Mesenchymal stem cell (in vitro differentiated cells and primary cell): ENCODE data around the gene SPTBN1.

Experiments used
- DNase-seq: peaks from one replicate; pipeline ENCODE4 v3.0.0-alpha.2; 2013
- H2AFZ ChIP-seq: one replicate; pipeline ENCODE4 v1.6.1; 2013; ENCODE audit warnings: low read depth, mild to moderate bottlenecking, control low read depth, inconsistent platforms, low read length, moderate library complexity
- H2AK5ac ChIP-seq: 2 replicates; pipeline ENCODE4 v1.6.1; 2013; ENCODE audit warnings: low read length, moderate library complexity, mild to moderate bottlenecking, inconsistent platforms; ENCODE audit not compliant: severe bottlenecking
- H2BK120ac ChIP-seq: one replicate; pipeline ENCODE4 v1.6.1; 2013; ENCODE audit warnings: low read depth, mild to moderate bottlenecking, inconsistent platforms, low read length, moderate library complexity
- H2BK12ac ChIP-seq, 2 experiments: one replicate each; pipeline ENCODE4 v1.6.1; 2013; ENCODE audit warnings: inconsistent platforms in 2 of 2, low read length in 2 of 2, mild to moderate bottlenecking in 2 of 2, moderate library complexity in 2 of 2, control low read depth in 1 of 2
- H2BK15ac ChIP-seq: one replicate; pipeline ENCODE4 v1.6.1; 2013; ENCODE audit warnings: mild to moderate bottlenecking, low read depth, inconsistent platforms; ENCODE audit not compliant: poor library complexity, severe bottlenecking
- H2BK5ac ChIP-seq: 2 replicates; pipeline ENCODE4 v1.6.1; 2013; ENCODE audit warnings: low read depth, mild to moderate bottlenecking, low read length, control low read depth, inconsistent platforms; ENCODE audit not compliant: poor library complexity, severe bottlenecking
- H3K14ac ChIP-seq, 2 experiments: one replicate each; pipeline ENCODE4 v1.6.1; 2013; ENCODE audit warnings: inconsistent platforms in 2 of 2, low read length in 2 of 2, control low read depth in 1 of 2, mild to moderate bottlenecking in 1 of 2, moderate library complexity in 1 of 2
- H3K18ac ChIP-seq, 2 experiments: one replicate each; pipeline ENCODE4 v1.6.1; 2013; ENCODE audit warnings: inconsistent platforms in 2 of 2, low read length in 2 of 2, control low read depth in 1 of 2, low read depth in 1 of 2, mild to moderate bottlenecking in 1 of 2
- H3K23ac ChIP-seq, 2 experiments: one replicate each; pipeline ENCODE4 v1.6.1; 2013; ENCODE audit warnings: inconsistent platforms in 2 of 2, low read length in 2 of 2, mild to moderate bottlenecking in 2 of 2, moderate library complexity in 2 of 2, control low read depth in 1 of 2
- H3K27ac ChIP-seq: 2 replicates; pipeline ENCODE4 v1.5.1; 2013; ENCODE audit warnings: mild to moderate bottlenecking, moderate library complexity, low read length, control low read depth, inconsistent platforms; ENCODE audit not compliant: poor library complexity, severe bottlenecking
- H3K27me3 ChIP-seq, 2 experiments: 2 replicates each; pipeline versions ENCODE4 v1.6.1 to v1.7.0; 2013; ENCODE audit warnings: low read length in 2 of 2, mild to moderate bottlenecking in 2 of 2, moderate library complexity in 2 of 2, control low read depth in 1 of 2, inconsistent platforms in 1 of 2; ENCODE audit not compliant: control insufficient read depth in 1 of 2, insufficient read depth in 1 of 2
- H3K36me3 ChIP-seq, 2 experiments: 2 replicates each; pipeline versions ENCODE4 v1.6.1 to v1.7.0; 2013; ENCODE audit warnings: low read length in 2 of 2, control low read depth in 1 of 2, inconsistent platforms in 1 of 2, low read depth in 1 of 2, mild to moderate bottlenecking in 1 of 2; ENCODE audit not compliant: insufficient read depth in 2 of 2, control insufficient read depth in 1 of 2
- H3K4ac ChIP-seq, 2 experiments: one replicate each; pipeline ENCODE4 v1.6.1; 2013; ENCODE audit warnings: inconsistent platforms in 2 of 2, low read length in 2 of 2, mild to moderate bottlenecking in 2 of 2, moderate library complexity in 2 of 2, control low read depth in 1 of 2, low read depth in 1 of 2
- H3K4me1 ChIP-seq: 2 replicates; pipeline ENCODE4 v1.6.1; 2013; ENCODE audit warnings: low read depth, low read length, control low read depth; ENCODE audit not compliant: control insufficient read depth, insufficient read depth
- H3K4me2 ChIP-seq: 2 replicates; pipeline ENCODE4 v1.6.1; 2013; ENCODE audit warnings: low read length, mild to moderate bottlenecking, inconsistent platforms; ENCODE audit not compliant: poor library complexity, severe bottlenecking
- H3K4me3 ChIP-seq, 2 experiments: 2 replicates each; pipeline versions ENCODE4 v1.5.1 to v1.7.0; 2013; ENCODE audit warnings: low read length in 2 of 2, mild to moderate bottlenecking in 2 of 2, control low read depth in 1 of 2, low read depth in 1 of 2; ENCODE audit not compliant: insufficient read depth in 1 of 2
- H3K79me1 ChIP-seq: replicated peaks from 2 replicates; pipeline ENCODE4 v1.6.1; 2013; ENCODE audit warnings: mild to moderate bottlenecking, control low read depth, low read length, inconsistent platforms; ENCODE audit not compliant: poor library complexity, severe bottlenecking
- H3K9ac ChIP-seq: 2 replicates; pipeline ENCODE4 v1.7.0; 2013; ENCODE audit warnings: mild to moderate bottlenecking, low read length, moderate library complexity
- H3K9me3 ChIP-seq: 2 replicates; pipeline ENCODE4 v1.7.0; 2013; ENCODE audit warnings: mild to moderate bottlenecking, low read length; ENCODE audit not compliant: control insufficient read depth
- H4K8ac ChIP-seq: one replicate; pipeline ENCODE4 v1.6.1; 2013; ENCODE audit warnings: inconsistent platforms, mild to moderate bottlenecking, low read length, moderate library complexity
- H4K91ac ChIP-seq: one replicate; pipeline ENCODE4 v1.6.1; 2013; ENCODE audit warnings: mild to moderate bottlenecking, low read length, inconsistent platforms
- WGBS: methylation state at CpG from one replicate; pipeline ENCODE4 v1.1.7; 2013; ENCODE audit warnings: mixed read lengths; 5-methylcytosine and 5-hydroxymethylcytosine counted together

SPTBN1 gene

GRCh38 chr2:54469484-54470053, 13.4 kb downstream of the SPTBN1 start:
- DNase-seq = no peak
- H3K4ac ChIP-seq = no peak overlapping the region
- H3K4me2 ChIP-seq = no peak overlapping the region
- peaks cover 11% of the 10 kb centered on the region for H3K4me1 ChIP-seq
- H2BK120ac ChIP-seq = no peak overlapping the region
- H3K36me3 ChIP-seq = no peaks in the 10 kb centered on the region
- no peak overlapping the region for H2AFZ ChIP-seq
- no peak overlapping the region for H4K8ac ChIP-seq
- WGBS = 20% methylated on average over 3 of the region's 3 CpGs
- no peak overlapping the region for H3K14ac ChIP-seq
- peak overlapping the region; percentile 55 for H3K27ac ChIP-seq
- H2BK15ac ChIP-seq = no peak overlapping the region
- H3K79me1 ChIP-seq = no peaks in the 10 kb centered on the region
- H3K27me3 ChIP-seq = no peaks in the 10 kb centered on the region
- H4K91ac ChIP-seq = no peak overlapping the region
- H2BK5ac ChIP-seq = no peak overlapping the region
- H3K9me3 ChIP-seq = no peaks in the 10 kb centered on the region
- peak overlapping the region; percentile 14 to 29 for H3K18ac ChIP-seq
- peak overlapping the region; percentile 14 for H2AK5ac ChIP-seq
- peak overlapping the region in 1 of 2 experiments; percentile 34 for H2BK12ac ChIP-seq
- H3K4me3 ChIP-seq = peak overlapping the region in 1 of 2 experiments; percentile 38
- peak overlapping the region; percentile 6 for H3K9ac ChIP-seq
- no peak overlapping the region for H3K23ac ChIP-seq

- Histone ChIP-seq H4K91ac (no peak overlapping the region), H3K9me3 (no peaks in the 10 kb centered on the region), H3K27me3 (no peaks in the 10 kb centered on the region), H2BK5ac (peak overlapping the region; percentile 71), H3K18ac (peak overlapping the region in 1 of 2 experiments; percentile 84), H3K27ac (peak overlapping the region; percentile 94), H3K4me2 (no peak overlapping the region), H4K8ac (no peak overlapping the region), H3K9ac (peak overlapping the region; percentile 6), H3K23ac (peak overlapping the region in 1 of 2 experiments; percentile 83), H2AFZ (no peak overlapping the region), H2BK12ac (no peak overlapping the region), H3K4me3 (peak overlapping the region in 1 of 2 experiments; percentile 38), H3K36me3 (no peaks in the 10 kb centered on the region), H2BK120ac (no peak overlapping the region), H2AK5ac (peak overlapping the region; percentile 75), H3K4me1 (peaks cover 9% of the 10 kb centered on the region), H3K4ac (peak overlapping the region in 1 of 2 experiments; percentile 15), H3K79me1 (no peaks in the 10 kb centered on the region), H2BK15ac (no peak overlapping the region), H3K14ac (no peak overlapping the region)
- WGBS = 6% methylated on average over 5 of the region's 6 CpGs
- peak; percentile 76 for DNase-seq
Measured at GRCh38 chr2:54470266-54470938, 14.3 kb downstream of the SPTBN1 start.

GRCh38 chr2:54471221-54471711, 15.1 kb downstream of the SPTBN1 start:
- peak overlapping the region; percentile 94 for H3K27ac ChIP-seq
- H3K14ac ChIP-seq = no peak overlapping the region
- no peak overlapping the region for H2BK12ac ChIP-seq
- H2AFZ ChIP-seq = no peak overlapping the region
- H3K4me1 ChIP-seq = peaks cover 9% of the 10 kb centered on the region
- no peak overlapping the region for H4K8ac ChIP-seq
- H2AK5ac ChIP-seq = no peak overlapping the region
- H3K36me3 ChIP-seq = no peaks in the 10 kb centered on the region
- H2BK15ac ChIP-seq = no peak overlapping the region
- no peak overlapping the region for H3K4ac ChIP-seq
- no peaks in the 10 kb centered on the region for H3K9me3 ChIP-seq
- 4% methylated on average over 1 of the region's 1 CpG for WGBS
- no peak overlapping the region for H3K9ac ChIP-seq
- no peak overlapping the region for H4K91ac ChIP-seq
- H3K79me1 ChIP-seq = peaks cover 2% of the 10 kb centered on the region
- H3K4me3 ChIP-seq = no peak overlapping the region
- no peak overlapping the region for H3K4me2 ChIP-seq
- H3K23ac ChIP-seq = no peak overlapping the region
- H3K18ac ChIP-seq = peak overlapping the region in 1 of 2 experiments; percentile 47
- DNase-seq = peak; percentile 81
- no peak overlapping the region for H2BK5ac ChIP-seq
- no peak overlapping the region for H2BK120ac ChIP-seq
- H3K27me3 ChIP-seq = no peaks in the 10 kb centered on the region

GRCh38 chr2:54473851-54474250, 17.7 kb downstream of the SPTBN1 start:
- Histone ChIP-seq H2BK120ac (no peak overlapping the region), H2BK5ac (no peak overlapping the region), H3K27me3 (no peaks in the 10 kb centered on the region), H3K79me1 (peaks cover 2% of the 10 kb centered on the region), H3K9ac (no peak overlapping the region), H4K8ac (no peak overlapping the region), H2BK12ac (peak overlapping the region in 1 of 2 experiments; percentile 21), H3K4ac (no peak overlapping the region), H2AFZ (no peak overlapping the region), H3K23ac (peak overlapping the region in 1 of 2 experiments; percentile 81), H2BK15ac (no peak overlapping the region), H3K36me3 (no peaks in the 10 kb centered on the region), H3K4me3 (no peak overlapping the region), H3K18ac (peak overlapping the region in 1 of 2 experiments; percentile 37), H3K14ac (no peak overlapping the region), H3K4me2 (no peak overlapping the region), H3K4me1 (peaks cover 12% of the 10 kb centered on the region), H3K27ac (no peak overlapping the region), H2AK5ac (no peak overlapping the region), H3K9me3 (no peaks in the 10 kb centered on the region), H4K91ac (no peak overlapping the region)
- DNase-seq = no peak
- 90% methylated on average over 1 of the region's 1 CpG for WGBS
